NCI-H2081 treated with DMSO at 0.1 percent for 48 hours (cell line): ENCODE results near the gene CPLX4.
A peak's percentile ranks its signal among the peaks of the same experiment; 100 is the strongest.
"Not testable (repeated sequence)": the region's sequence is repeated elsewhere in the genome, so short reads cannot be mapped to it uniquely, and the experiment has no call there.

ENCODE experiments used
- DNase-seq: peaks from one replicate; lab custom pipeline; 2025; lab: John Stamatoyannopoulos, UW

Gene CPLX4

DNA sequence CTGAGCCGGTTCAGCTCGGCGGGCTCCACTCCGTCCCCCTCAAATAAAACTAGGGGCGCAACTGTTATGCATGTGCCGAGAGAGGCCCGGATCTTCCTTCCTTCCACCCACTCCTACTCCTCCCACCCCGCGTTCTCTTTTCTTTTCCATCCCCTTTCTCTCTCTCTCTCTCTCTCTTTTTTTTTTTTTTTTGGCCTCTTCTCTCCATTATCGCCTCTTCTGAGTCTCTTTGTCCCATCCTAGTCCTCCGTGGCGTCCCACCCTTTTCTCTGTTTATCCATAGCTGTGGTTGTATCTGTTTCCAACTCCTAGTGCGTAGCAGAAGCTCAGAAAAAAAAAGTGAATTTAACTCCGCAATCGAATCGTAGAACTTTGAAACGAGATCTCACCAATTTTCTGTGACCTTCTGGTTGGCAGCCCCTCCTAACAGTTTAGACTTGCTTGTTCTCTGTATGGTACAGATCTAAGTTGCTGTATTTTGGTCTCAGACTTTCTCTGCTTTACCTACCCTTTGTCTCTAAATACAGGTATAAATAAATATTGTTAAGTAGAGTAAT, 48.8 kb downstream of the CPLX4 start:
- DNase-seq, result no peak

DNA sequence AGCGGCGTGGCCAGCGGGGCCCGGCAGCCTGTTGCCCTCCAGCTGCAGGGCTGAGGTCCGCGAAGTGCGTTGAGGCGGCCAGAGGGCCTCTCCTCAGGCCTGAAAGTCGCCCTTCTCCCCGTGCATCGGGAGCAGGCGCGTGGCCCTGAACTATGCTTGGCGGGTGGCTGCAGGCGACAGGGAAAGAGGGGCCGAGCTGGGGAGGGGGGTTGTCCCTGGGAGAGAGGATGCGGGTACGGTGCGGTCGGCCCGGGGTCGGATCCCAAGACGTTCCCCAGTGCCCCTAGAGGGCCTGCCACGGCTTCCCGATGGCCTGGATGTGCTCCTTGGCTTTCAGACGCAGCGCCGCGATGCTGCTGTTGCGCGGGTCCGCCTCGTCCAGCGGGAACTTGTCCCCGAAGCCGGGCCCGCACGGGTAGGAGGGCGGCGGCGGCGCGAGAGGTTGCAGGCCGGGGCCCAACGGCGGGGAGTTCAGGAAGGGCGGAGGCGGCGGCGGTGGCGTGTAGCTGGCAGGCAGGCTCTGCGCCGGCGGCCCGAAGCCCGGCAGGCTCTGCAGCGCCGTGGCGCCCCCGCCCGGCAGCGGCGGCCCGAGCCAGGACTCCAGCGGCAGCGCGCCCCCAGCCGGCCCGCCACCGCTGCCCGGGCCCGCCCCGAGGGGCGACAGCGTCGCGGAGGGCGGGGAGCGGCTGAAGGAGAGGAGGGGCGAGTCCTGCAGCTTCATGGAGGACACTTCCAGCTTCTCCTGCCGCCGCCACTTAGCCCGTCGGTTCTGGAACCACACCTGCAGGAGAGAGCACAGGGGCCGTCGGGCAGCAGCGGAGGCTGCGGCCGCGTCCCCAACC, 49.5 kb downstream of the CPLX4 start:
- no peak for DNase-seq

- no peak for DNase-seq
Observed at GRCh38 chr18:59268127-59268720, 50.2 kb downstream of the CPLX4 start.

DNA sequence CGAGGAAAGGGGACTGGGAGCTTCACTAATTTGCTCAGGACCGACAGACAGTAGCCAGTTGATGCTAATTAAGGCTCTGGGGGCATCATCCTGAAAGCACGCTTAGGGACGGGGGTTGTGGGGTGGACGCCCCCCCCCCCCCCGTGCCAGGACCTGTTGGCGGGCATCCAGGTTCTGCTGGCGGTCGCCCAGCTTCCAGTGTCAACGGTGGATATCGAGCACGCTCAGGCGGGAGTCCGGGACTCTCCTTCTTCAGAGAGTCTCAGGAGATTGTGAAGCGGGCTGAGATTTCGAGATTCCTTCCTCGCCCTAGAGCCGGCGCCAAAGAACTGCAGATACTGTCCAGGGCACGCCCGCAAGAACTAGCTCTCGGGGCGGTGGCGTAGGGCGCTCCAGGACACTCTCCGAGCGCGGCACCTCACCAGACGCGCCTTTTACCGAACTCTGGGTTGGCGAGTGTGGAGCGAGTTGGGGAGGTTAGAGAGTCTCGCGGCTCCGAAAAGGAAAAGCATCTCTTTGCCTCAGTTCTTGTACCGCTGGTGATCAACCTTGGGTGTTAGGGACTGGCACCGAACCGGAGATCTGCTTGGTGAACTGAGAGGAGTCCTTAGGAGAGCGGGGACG, 50.8 kb downstream of the CPLX4 start:
- no peak for DNase-seq

DNA sequence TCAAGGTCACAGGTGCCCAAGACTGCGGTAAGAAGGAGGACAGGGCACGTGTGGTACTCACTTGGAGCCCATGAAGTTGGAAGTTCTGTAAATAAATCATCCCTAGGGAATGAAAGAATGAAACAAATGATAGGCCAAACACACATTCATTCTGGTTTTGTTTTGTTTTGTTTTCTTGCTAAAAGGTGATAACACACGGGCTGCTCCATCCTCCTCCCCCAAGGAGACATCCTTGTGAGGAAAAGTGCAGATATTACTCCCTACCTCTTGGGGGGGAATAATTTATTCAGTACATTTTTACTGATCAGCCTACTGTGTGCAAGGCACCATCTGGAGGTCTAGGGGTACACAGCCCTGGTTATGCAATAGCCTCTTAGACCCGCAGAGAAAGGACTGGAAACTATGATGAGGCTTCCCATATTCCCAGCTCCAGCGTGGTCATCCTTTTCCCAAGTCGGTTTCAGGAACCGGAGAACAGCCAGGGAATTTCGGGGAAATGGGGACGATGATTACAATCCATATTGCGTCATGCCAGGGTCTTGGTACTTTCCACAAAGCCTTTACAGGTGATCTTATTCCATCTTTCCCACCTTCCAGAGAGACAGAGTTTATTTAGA, 51.5 kb downstream of the CPLX4 start:
- no peak for DNase-seq

DNA sequence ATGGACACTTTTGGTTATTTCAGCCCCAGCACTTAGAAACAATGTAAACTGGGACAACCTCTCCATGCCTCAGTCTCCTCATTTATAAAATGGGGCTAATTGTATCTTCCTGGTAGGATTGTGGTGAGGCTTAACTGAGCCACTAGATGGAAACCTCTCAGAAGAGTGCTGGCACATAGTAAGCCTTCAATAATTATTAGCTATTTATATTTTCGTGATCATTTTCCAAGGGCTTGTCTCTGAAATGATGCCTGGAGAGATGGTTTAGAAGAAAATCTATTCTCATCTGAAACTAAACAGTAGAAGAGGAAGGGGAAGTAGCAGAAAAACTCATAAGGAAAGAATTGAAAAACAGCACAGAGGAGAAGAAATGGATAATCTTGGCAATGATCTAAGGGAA, 52.0 kb downstream of the CPLX4 start:
- DNase-seq, result no peak

DNA sequence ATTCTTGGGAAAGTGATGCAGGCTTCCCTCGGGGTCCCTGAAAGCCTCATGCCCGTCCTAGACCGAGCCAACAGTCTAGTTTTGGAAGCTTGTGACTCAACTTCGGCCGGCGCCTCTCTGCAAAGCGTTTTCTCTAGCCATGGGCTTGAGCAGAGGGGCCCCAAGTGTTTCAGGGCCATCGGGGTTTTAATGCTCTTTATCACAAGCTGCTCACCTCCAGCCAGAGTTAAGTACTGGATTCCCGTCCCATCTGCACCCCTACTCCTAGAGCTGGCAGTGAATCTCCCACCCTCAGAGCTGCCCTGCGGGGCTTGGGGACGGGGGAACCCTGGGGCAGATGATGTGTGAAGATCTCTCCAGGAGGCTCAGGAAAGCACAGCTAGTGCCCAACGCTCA, 52.5 kb downstream of the CPLX4 start:
- no peak for DNase-seq

GRCh38 chr18:59265246-59265973, 53.0 kb downstream of the CPLX4 start:
- peak; percentile 4 for DNase-seq

- DNase-seq, result no peak
Observed at GRCh38 chr18:59264651-59265245, 53.7 kb downstream of the CPLX4 start.

DNA sequence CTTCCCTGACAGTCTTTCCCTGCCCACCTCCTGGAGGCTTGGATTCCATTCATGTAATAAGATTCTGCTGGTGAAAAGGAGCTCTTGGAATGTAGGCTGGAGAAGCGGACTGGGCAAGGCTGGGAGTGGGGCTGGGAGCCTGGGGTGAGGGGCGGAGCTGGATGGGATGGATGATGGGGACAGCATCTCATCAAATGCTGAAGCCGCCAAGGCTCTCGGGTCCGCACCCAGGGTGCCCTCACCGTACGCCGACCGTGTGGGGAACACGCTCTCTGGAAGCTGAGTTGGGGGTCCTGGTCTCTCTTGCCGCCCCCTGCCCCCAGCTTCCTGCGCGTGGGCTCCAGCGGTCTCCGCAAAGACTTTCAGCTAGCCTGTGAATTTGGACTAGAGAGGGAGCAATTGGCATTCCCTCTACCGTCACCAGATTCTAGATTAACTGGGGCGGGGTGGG, 54.3 kb downstream of the CPLX4 start:
- DNase-seq, result no peak

- DNase-seq, result no peak
Observed at GRCh38 chr18:59263661-59264060, 54.8 kb downstream of the CPLX4 start.

- DNase-seq, result not testable (repeated sequence)
Observed at GRCh38 chr18:59262243-59262642, 56.2 kb downstream of the CPLX4 start.

DNA sequence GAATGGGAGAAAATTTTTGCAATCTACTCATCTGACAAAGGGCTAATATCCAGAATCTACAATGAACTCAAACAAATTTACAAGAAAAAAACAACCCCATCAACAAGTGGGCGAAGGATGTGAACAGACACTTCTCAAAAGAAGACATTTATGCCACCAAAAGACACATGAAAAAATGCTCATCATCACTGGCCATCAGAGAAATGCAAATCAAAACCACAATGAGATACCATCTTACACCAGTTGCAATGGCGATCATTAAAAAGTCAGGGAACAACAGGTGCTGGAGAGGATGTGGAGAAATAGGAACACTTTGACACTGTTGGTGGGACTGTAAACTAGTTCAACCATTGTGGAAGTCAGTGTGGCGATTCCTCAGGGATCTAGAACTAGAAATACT, 56.6 kb downstream of the CPLX4 start:
- DNase-seq, result not testable (repeated sequence)

DNA sequence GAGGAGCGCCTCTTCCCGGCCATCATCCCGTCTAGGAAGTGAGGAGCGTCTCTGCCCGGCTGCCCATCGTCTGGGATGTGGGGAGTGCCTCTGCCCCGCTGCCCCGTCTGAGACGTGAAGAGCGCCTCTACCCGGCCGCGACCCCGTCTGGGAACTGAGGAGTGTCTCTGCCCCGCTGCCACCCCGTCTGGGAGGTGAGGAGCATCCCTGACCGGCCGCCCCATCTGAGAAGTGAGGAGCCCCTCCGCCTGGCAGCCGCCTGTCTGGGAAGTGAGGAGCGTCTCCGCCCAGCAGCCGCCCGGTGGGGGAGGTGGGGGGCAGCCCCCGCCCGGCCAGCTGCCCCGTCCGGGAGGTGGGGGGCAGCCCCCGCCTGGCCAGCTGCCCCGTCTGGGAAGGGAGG, 63.0 kb downstream of the CPLX4 start:
- DNase-seq, result not testable (repeated sequence)

DNA sequence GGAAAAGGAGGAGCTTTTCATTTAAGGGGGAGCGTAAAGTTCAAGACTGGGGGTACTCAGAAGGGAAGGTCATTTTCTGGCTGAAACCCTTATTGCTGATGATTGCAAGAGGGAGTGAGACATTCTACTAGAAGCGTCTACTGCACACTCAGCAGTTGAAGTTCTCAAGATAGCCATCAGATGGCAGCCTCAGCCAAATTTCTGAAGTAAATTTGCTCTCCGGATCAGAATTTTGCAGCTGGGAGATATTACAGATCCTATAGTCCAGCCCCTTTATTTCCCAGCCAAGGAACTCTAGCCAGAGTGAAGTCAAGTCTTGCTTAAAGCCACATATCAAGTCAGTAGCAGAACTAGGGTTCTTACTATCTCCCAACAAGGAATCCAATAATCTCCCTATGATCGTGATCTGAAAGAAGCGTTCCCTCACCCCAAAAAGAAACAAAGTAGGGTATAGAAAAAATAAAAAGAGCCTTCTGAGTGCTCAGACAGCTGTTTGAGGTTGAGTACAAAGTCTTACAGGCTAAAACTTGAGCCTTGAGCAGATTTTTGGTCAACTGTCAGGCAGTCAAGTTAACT, 69.2 kb downstream of the CPLX4 start:
- DNase-seq, result peak; percentile 23

GRCh38 chr18:59246796-59247195, 71.7 kb downstream of the CPLX4 start:
- no peak for DNase-seq
